Fibroblast of mammary gland (primary cell): ENCODE results near the gene MYBPHL.

ENCODE experiments used
- DNase-seq: peaks from one replicate; pipeline ENCODE4 v3.0.0-alpha.2; 2010; ENCODE audit warnings: low read depth
- H3K4me3 ChIP-seq: 2 replicates; pipeline ENCODE4 v1.5.1; 2011; ENCODE audit warnings: low read depth, mild to moderate bottlenecking, low read length, moderate library complexity; ENCODE audit not compliant: control insufficient read depth
- CTCF ChIP-seq: conservative IDR thresholded peaks from 2 replicates; pipeline ENCODE4 v1.5.1; 2011; ENCODE audit warnings: low read depth, low read length, inconsistent platforms; ENCODE audit not compliant: control insufficient read depth, insufficient read depth

Gene MYBPHL

GRCh38 chr1:109255678-109256077 is 51.1 kb downstream of the MYBPHL start:
- no peak overlapping the region for H3K4me3 ChIP-seq
- DNase-seq, result no peak
- TF ChIP-seq CTCF, result no peak

GRCh38 chr1:109255097-109255651 is 51.6 kb downstream of the MYBPHL start:
- no peak overlapping the region for H3K4me3 ChIP-seq
- TF ChIP-seq CTCF, result no peak
- DNase-seq, result no peak

GRCh38 chr1:109254621-109255096 is 52.2 kb downstream of the MYBPHL start:
- TF ChIP-seq CTCF, result no peak
- H3K4me3 ChIP-seq, result no peak overlapping the region
- DNase-seq, result no peak

- no peak for DNase-seq
- no peak for TF ChIP-seq CTCF
- H3K4me3 ChIP-seq, result no peak overlapping the region
These were observed 52.8 kb downstream of the MYBPHL start for GRCh38 chr1:109253803-109254620.

- H3K4me3 ChIP-seq, result no peak overlapping the region
- no peak for TF ChIP-seq CTCF
- no peak for DNase-seq
These were observed 53.7 kb downstream of the MYBPHL start for GRCh38 chr1:109252893-109253802.

- no peak for DNase-seq
- TF ChIP-seq CTCF, result no peak
- no peak overlapping the region for H3K4me3 ChIP-seq
These were observed 54.5 kb downstream of the MYBPHL start for GRCh38 chr1:109252167-109252892.
